RWPE1 (cell line): ENCODE data around the gene CNGA3.
"Not testable (repeated sequence)": the region's sequence is repeated elsewhere in the genome, so short reads cannot be mapped to it uniquely, and the experiment has no call there.

Experiments used
- CTCF ChIA-PET: fragments of 350-600 bp; sonication (Branson Sonifier 250); formaldehyde crosslinking; extraction: SDS; loops from one replicate; lab custom pipeline; 2021; lab: Yijun Ruan, JAX
- POLR2A ChIA-PET: fragments of 400-600 bp; formaldehyde crosslinking; extraction: SDS; loops from one replicate; lab custom pipeline; 2020; ENCODE audit warnings: antibody characterized with exemption; ENCODE audit not compliant: low non-redundant PET; lab: Yijun Ruan, JAX
- DNase-seq: peaks from one replicate; pipeline ENCODE4 v3.0.0; 2012; ENCODE audit warnings: low spot score
- H3K27ac ChIP-seq: fragments of 450-650 bp; 2 replicates; pipeline ENCODE4 v1.5.1; 2017
- CTCF ChIP-seq: fragments of 450-650 bp; conservative IDR thresholded peaks from 2 replicates; pipeline ENCODE4 v1.5.1; 2017; ENCODE audit warnings: low read depth, mild to moderate bottlenecking

The CNGA3 gene

GRCh38 chr2:98311771-98312545 lies 34.3 kb upstream of the CNGA3 start:
- DNase-seq: no peak
- no peak overlapping the region for H3K27ac ChIP-seq
- ChIA-PET CTCF (interaction anchor here (0.6 kb wide), 1 partner anchor 240 kb away, joined by 3 read pairs; no protein-coding TSS in a partner anchor), POLR2A (no interaction called here)
- TF ChIP-seq CTCF: no peak

GRCh38 chr2:98313492-98314250 lies 32.6 kb upstream of the CNGA3 start:
- no peak overlapping the region for H3K27ac ChIP-seq
- no peak for TF ChIP-seq CTCF
- ChIA-PET CTCF (no interaction called here), POLR2A (no interaction called here)
- DNase-seq: no peak

GRCh38 chr2:98314251-98314650 lies 32.0 kb upstream of the CNGA3 start:
- POLR2A ChIA-PET: no interaction called here
- H3K27ac ChIP-seq: no peak overlapping the region
- no peak for DNase-seq
- TF ChIP-seq CTCF: no peak
- CTCF ChIA-PET: interaction anchor here (0.7 kb wide), 1 partner anchor 1353 kb away, joined by 4 read pairs; no protein-coding TSS in a partner anchor

GRCh38 chr2:98315957-98316356 lies 30.3 kb upstream of the CNGA3 start:
- ChIA-PET POLR2A (no interaction called here), CTCF (interaction anchor here (0.6 kb wide), 1 partner anchor 750 kb away, joined by 3 read pairs; no protein-coding TSS in a partner anchor)
- TF ChIP-seq CTCF: no peak
- DNase-seq: no peak
- H3K27ac ChIP-seq: no peak overlapping the region

- TF ChIP-seq CTCF: no peak
- ChIA-PET CTCF (no interaction called here), POLR2A (no interaction called here)
- H3K27ac ChIP-seq: no peak overlapping the region
- DNase-seq: no peak
These were observed 29.0 kb upstream of the CNGA3 start for GRCh38 chr2:98317214-98317613.

GRCh38 chr2:98320171-98320570 lies 26.1 kb upstream of the CNGA3 start:
- CTCF ChIA-PET, H3K27ac ChIP-seq, DNase-seq, POLR2A ChIA-PET: not testable (repeated sequence)
